GM21576 (cell line): Measurements from ENCODE around the gene POLD3.
"Not testable (repeated sequence)": the region's sequence is repeated elsewhere in the genome, so short reads cannot be mapped to it uniquely, and the experiment has no call there.

ENCODE experiments used
- ATAC-seq: cut with Tn5 transposase; IDR thresholded peaks from one replicate; pipeline ENCODE4 v1.9.1; 2021; ENCODE audit warnings: mild to moderate bottlenecking, moderate library complexity; ENCODE audit not compliant: unreplicated experiment

POLD3 gene

DNA sequence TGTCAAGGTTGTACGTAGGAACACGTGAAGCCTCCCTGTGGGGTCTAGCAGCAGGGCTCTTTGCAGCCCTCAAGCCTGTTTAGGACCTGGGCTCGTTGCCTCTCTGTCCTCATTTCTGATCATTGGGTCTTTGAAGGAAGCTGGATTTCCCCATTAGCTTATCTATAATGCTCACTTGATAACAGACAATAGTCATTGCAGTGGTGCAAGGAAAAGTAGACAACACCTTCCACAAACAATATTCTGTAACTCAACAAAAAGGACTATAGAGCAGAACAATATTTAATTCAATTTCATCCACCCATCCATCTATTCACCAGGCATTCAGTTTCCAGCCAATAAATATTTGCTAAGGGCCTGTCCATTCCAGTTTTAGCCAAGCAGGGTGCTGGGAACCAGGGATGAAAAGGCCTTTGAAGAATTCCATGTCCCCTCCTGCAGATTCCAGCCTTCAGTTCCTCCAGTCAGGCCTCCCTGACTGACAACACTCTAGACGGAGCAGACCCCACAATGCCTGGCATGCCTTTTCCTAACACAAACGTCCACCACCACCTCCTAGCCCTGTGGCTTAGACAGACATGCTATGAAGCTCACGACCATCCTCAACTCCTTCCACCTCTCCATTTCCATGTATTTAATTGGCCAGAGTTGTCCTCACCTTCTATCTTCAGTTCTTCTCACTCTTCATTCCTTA lies 12.7 kb upstream of the POLD3 start:
- no peak for ATAC-seq

DNA sequence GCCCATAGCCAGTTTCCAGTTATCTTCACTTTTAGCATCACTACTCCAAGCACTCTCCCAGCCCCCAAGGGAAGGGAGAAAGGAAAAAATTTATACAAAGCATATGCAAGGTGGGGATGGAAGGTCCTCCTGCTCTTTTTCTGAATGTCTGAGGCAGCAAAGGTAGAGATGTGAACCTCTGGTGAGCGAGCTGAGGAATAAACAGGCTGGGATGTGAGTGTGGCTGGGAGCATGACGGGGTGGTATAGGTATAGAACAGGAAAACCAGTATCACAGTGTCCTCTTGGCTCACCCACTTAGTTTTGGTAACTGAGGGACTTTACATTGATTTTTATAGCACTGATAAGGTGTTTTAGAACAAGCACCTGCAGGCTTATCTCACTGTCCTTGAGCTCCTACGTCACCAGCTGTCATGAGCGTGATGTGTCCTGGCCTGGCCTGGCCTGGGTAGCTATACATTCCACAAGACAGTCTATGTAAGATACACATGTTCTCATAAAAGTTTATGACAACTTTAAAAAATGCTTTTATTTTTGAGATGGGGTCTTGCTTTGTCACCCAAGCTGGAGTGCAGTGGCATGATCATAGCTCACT lies 10.3 kb upstream of the POLD3 start:
- ATAC-seq, result no peak

DNA sequence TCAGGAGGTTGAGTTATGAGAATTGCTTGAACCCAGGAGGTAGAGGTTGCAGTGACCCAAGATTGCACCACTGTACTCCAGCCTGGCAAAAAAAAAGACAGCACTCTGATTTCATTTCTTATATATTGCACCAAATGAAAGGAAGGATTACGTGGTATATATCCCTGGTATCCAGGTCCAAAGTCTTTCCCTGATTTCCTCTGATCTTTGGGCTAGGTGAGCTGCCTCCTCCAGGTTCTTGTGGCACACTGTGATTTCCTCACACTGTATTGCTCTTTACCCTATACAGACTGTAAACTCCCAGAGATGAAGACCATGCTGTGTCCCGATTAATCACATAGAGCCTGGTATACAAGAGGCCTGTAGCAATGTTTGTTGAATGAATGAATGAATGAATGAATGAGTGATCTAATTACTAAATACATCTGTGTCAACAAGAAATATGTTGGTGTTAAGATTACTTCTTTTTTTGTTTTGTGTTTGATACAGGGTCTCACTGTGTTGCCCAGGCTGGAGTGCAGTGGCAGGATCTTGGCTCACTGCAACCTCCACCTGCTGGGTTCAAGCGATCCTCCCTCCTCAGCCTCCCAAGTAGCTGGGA lies 9.3 kb upstream of the POLD3 start:
- ATAC-seq, result no peak

DNA sequence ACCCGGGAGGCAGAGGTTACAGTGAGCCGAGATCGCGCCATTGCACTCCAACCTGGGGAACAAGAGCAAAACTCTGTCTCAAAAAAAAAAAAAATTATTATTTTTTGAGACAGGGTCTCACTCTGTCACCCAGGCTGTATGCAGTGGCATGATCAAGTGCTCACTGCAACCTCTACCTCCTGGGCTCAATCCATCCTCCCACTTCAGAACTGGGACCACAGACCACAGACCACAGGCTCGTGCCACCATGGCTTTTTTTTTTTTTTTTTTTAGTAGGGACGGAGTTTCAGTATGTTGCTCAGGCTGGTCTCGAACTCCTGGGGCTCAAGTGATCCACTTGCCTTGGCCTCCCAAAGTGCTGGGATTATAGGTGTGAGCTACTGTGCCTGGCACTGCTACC lies 1.9 kb upstream of the POLD3 start:
- not testable (repeated sequence) for ATAC-seq

DNA sequence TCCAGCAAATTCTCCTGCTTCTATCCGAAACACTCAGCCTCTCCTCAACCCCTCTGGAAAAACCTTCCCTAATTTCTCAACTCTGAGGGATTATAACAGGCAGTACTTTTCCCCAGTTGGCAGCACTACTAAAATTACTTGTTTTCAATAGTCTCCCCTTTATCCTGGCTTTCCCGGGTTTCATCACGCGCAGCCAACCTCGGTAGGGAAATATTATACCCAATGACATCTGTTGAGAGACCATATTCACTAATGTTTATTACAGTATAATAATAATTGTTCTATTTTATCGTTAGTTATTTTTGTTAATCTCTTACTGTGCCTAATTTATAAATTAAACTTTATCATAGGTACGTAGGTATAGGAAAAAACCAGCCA lies 330 bp upstream of the POLD3 start:
- no peak for ATAC-seq

DNA sequence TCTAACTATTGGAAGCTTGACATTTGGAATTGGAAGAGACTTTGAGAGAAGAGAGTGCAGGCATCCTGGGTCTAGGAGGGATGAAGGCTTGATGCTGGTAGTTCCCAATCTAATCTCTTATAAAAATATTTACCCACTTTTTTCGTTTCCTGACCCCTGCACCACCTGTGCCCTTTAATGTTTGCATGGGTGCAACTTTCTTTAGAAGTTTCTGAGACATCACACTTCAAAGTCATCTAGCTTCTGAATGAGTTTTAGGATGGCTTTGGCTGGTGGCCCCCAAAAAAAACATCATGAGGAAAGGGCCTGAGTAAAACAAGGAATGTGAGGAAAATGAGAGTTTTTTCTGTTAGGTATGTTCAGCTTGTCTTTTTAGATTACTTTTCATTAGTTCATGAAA lies 1.1 kb downstream of the POLD3 start:
- no peak for ATAC-seq

DNA sequence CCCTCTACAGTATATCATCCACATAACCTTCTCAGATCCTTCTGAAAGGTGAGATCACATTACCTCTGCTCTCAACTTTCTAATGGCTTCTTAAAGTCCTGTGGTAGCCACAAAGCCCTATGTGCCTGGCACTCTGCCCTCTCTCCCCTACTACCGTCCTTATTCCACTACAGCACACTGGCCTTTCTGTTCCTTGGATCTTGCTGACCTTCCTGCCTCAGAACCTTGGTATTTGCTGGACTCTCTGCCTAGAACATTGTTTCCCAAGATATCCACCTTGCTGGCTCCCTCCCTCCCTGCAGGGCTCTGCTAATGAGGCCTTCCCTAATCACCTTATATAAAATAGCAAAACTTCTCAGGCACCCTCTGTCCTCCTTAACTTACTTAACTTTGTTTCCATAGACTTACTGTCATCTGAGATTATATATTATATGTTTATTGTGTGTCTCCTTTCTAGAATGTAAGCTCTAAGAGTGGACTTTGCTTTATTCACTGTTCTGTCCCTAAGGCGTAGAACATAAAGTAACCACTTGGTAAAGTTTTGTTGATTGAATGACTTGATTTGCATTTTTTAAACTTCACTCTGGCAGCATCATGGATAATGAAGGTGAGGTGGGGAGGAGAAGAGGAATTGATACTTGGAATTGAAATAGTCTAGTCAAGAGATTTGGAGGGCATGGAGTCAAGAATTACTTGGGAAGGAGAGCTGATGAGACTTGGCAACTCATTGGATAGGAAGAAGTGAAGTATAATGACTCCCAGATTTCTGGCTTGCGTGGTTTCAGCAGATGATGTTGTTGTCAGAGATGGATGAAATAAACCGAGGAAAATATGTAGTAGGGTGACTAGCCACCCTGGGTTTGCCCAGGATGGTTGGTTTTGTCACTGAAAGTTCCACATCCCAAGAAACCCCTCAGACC lies 10.5 kb downstream of the POLD3 start:
- ATAC-seq, result no peak

DNA sequence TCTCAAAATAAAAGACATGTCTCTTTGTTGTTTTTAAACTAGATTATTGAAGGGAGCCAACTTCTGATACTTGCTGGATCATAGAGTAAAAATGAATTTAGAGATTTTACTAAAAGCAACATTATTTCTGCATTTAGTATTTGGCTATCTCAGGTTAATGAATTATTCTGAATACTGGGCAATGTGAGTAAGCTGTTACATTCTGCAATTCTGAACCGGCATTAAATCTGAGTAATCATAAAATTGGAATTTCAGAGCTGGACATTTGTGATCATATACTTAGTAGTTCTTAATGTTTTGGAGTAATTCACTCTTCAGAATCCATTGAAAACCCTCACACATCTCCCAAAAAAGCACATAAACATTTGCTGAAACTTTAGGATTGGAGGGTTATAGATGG lies 11.5 kb downstream of the POLD3 start:
- ATAC-seq, result no peak

DNA sequence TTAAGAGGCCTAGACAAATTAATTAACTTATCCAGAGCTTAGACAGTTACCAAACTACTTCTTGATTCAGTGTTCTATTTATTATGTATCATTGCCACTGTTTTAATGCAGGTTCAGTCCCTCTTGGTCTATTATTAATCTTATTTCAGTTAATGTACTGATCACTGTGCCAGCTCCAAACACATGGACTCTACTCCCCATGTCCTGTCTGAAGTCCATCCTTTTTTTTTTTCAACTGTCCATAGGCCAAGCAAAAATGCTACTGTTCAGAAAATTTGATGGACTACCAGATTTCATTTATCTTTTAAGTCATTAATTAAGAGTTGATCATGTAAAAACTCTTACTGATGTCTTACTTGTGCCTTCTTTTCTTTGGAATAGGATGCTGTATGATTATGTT lies 11.9 kb downstream of the POLD3 start:
- no peak for ATAC-seq

DNA sequence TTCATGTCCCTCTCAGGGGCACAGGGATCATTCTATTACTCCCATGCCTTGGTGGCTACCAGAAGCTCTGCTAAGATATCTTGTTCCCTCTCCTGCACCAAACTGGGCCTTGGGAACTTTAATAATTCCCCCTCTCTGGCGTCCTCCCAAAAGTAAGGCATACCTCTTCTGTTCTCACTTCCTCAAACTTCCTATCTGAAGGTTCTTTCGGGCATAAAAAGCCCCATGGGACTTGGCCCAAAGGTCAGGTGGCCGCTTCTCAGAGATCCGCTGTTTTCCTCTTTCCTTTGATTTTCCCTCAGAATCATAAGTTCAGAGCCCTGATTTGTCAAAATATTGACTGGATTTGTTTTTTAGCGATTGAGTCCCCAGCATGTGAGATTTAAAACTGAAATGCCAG lies 13.0 kb downstream of the POLD3 start:
- no peak for ATAC-seq

DNA sequence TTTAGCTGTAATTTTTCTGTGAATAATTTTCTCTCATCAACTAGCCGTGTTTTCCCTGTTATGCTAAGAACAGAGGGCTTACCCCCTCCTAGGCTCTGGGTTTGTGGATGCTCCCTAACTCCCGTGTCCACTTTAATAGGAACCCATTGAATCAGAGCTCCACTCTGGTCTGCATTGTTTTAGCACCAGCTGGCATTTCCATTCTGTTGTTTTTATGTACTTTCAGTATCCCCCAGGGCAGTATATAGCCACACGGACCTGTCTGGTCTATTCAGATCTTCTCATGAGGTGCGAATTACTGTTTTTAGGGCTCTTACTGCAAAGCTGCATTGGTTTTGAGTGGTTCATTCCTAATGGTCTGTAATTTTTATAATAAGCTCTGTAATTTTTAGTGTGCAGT lies 16.0 kb downstream of the POLD3 start:
- ATAC-seq, result no peak

DNA sequence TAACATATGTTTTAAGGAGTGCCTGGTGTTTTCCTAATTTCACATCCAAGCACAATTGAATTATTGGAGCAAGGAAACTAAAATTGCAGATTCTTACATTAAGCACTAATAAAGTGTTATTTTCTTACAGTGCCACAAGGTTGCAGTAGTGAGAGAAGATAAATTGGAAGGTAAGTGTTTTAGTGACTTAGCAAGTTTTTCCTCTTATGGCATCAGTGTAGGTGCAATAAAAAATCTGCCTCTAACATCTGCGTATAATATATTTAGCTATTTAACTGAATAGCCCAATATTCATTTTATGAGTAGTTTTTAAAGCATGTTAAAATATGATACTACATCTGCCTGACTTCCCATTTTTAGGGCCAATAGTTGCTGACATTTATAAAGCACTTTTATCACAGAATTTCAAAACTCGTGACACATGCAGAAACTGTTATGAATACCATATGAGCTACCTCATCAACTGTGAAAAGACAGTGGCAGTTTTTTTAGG lies 19.0 kb downstream of the POLD3 start:
- ATAC-seq, result no peak

DNA sequence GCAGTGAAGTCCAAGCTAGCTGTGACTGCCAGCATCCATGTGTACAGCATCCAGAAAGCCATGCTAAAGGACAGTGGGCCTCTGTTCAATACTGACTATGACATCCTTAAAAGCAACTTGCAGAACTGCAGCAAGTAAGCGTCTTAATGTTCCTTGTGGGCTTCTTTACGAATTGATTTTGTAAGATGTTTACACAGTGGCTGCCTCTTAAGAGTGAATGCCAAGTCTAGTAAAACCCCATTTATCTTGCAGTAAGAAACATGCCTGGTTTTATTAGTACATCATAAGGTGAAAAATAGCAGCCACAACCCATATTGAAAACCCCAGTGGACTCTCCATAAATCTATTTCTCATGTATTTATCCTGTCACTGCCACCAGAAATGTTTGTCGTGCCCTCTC lies 20.5 kb downstream of the POLD3 start:
- ATAC-seq, result no peak

DNA sequence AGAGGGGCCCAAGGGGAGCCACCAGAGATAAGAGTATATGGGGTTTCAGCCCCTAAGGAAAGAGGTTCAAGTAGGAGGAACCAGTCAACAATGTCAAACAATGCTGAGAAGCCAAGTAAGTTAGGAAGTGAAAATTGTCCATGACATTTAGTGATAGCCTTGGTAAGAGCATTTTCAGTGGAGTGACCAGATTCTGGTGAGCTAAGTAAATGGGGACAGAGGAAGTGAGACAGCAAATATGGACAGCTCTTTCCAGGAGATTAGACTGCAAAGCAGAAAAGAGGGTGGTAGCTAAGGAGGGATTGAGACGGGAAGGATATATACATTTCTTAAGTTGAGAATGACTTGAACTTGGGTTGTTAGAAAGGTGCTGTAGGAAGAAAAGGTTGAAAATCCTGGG lies 22.9 kb downstream of the POLD3 start:
- no peak for ATAC-seq

DNA sequence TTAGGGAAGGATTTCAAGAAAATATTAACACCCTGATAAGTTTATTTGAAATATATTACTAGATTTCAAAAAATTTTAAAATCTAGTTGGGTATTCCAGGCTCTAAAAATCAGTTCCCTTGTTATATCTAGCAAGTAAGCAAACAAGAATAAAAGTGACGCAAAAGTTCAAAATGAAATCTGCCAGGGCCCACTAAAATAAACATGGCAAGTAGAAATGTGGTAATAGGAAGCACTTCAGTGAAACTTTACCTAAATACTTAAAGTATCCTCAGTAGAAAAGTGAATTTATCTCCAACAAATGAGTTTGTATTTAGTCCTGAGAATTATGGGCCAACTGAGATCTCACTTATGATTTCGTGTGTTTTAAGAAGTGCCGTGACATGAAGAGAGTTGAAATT lies 23.6 kb downstream of the POLD3 start:
- no peak for ATAC-seq

DNA sequence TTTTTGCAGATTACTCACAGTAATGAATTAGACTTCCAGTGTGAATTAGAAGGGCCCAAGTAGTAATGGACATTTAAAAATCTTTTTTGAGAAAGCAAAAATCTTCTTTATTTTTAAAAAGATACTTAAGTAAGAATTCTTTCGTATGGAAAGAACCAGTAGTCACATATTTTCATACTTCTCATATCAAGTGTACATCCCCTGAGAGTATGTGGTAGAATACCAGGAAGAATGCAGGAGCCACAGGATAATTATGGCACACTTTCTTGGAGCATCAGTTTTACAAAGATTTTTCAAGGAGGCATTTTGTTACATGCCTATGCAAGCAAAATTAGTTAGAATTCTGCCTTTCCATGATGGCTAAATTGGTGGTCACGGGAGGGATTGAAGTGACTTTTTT lies 28.1 kb downstream of the POLD3 start:
- no peak for ATAC-seq

DNA sequence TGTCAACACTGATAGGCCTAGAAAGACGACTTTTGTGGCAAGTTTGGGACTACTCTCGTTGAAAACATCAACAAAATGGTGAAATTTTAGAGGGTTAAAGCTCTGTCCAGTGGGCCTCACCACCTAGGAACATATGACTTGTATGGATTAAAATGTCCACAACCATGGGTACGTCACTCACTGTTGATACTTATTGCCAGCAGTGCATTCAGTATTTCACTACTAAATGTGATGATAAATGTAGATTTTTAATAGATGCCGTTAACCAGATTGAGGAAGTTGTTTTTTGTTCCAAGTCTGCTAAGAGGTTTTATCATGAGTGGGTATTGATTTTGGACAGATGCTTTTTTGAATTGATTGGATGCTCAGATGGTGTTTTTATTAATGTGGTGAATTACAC lies 33.7 kb downstream of the POLD3 start:
- ATAC-seq, result no peak

DNA sequence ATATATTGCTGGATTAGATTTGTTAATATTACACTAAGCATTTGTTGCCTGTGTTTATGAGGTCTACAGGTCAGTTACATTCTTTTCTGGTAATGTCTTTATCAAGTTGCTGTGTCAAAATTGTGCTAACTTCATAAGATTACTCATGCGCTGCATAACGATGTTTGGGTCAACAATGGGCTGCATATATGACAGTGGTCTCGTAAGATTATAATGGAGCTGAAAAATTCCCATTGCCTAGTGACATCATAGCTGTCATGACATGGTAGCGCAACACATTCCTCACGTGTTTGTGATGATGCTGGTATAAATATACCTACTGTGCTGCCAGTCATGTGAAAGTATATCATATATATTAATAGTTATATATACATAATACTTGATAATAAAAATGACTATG lies 34.2 kb downstream of the POLD3 start:
- no peak for ATAC-seq

DNA sequence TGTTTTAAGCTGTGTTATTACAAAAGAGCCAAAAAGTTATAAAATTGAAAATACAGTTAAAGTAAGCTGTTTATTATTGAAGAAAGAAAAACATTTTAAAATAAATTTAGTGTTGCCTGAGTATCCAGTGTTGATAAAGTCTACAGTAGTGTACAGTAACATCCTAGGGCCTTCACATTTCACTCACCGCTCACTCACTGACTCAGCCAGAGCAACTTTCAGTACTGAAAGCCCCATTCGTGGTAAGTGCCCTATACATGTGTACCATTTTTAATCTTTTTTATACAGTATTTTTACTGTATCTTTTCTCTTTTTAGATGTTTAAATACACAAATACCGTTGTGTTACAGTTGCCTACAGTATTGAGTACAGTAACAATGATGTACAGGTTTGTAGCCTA lies 35.0 kb downstream of the POLD3 start:
- no peak for ATAC-seq

DNA sequence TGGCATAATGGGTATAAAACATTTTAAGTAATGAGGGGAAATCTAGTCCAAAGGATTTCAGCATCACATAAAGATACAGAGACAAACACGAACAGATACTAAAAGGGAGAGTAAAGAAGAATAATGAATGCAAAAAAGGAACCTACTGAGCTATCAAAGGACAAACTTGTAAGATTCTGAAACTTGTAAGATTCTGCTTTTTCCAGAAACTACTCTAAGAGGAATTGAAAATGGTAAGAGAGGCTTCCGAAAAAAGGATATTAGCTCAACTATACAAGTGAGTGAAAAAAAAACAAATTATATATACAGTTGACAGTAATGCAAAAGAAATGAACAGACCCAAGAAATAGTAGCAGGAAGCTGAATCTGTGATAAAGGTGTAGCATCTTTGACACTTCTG lies 37.7 kb downstream of the POLD3 start:
- ATAC-seq, result no peak
